Measurements from ENCODE around the gene DLG5.
A peak's percentile ranks its signal among the peaks of the same experiment; 100 is the strongest.

DLG5 gene

GRCh38 chr10:77932016-77932715 is 5.6 kb upstream of the DLG5 start:
- DNase-seq (ENCODE audit: insufficient read length, low spot score) (no peak), FAIRE-seq (no peak)

GRCh38 chr10:77927402-77928246 is 1.1 kb upstream of the DLG5 start:
- FAIRE-seq: no peak
- no peak for DNase-seq (ENCODE audit: insufficient read length, low spot score)
- TF ChIP-seq POLR2A (IDR thresholded peaks at IDR 0.05; ENCODE audit: low read depth, low read length): no peak

More at GRCh38 chr10:77932016-77932715, 5.6 kb upstream of the DLG5 start:
- TF ChIP-seq POLR2A (IDR thresholded peaks at IDR 0.05; ENCODE audit: low read depth, low read length): no peak

GRCh38 chr10:77925795-77926565 is 575 bp downstream of the DLG5 start:
- no peak for TF ChIP-seq POLR2A (IDR thresholded peaks at IDR 0.05; ENCODE audit: low read depth, low read length)
- FAIRE-seq (no peak), DNase-seq (ENCODE audit: insufficient read length, low spot score) (peak; percentile 62)

GRCh38 chr10:77925410-77925794 is 1.2 kb downstream of the DLG5 start:
- DNase-seq (ENCODE audit: insufficient read length, low spot score) (peak; percentile 54), FAIRE-seq (no peak)
- no peak for TF ChIP-seq POLR2A (IDR thresholded peaks at IDR 0.05; ENCODE audit: low read depth, low read length)

- no peak for TF ChIP-seq POLR2A (IDR thresholded peaks at IDR 0.05; ENCODE audit: low read depth, low read length)
- FAIRE-seq (no peak), DNase-seq (ENCODE audit: insufficient read length, low spot score) (no peak)
These were observed 3.9 kb downstream of the DLG5 start for GRCh38 chr10:77922566-77923179.

- TF ChIP-seq POLR2A (IDR thresholded peaks at IDR 0.05; ENCODE audit: low read depth, low read length): no peak
- DNase-seq (ENCODE audit: insufficient read length, low spot score): no peak
- FAIRE-seq: no peak
These were observed 4.5 kb downstream of the DLG5 start for GRCh38 chr10:77922055-77922454.

GRCh38 chr10:77921395-77921794 is 5.2 kb downstream of the DLG5 start:
- FAIRE-seq: no peak

GRCh38 chr10:77920495-77920894 is 6.1 kb downstream of the DLG5 start:
- FAIRE-seq (no peak), DNase-seq (ENCODE audit: insufficient read length, low spot score) (no peak)
- no peak for TF ChIP-seq POLR2A (IDR thresholded peaks at IDR 0.05; ENCODE audit: low read depth, low read length)

More at GRCh38 chr10:77921395-77921794, 5.2 kb downstream of the DLG5 start:
- TF ChIP-seq POLR2A (IDR thresholded peaks at IDR 0.05; ENCODE audit: low read depth, low read length): no peak
- no peak for DNase-seq (ENCODE audit: insufficient read length, low spot score)

- no peak for TF ChIP-seq POLR2A (IDR thresholded peaks at IDR 0.05; ENCODE audit: low read depth, low read length)
- FAIRE-seq: peak; percentile 23
- DNase-seq (ENCODE audit: insufficient read length, low spot score): peak; percentile 89
These were observed 6.8 kb downstream of the DLG5 start for GRCh38 chr10:77919713-77920108.

- DNase-seq (ENCODE audit: insufficient read length, low spot score): no peak
- no peak for TF ChIP-seq POLR2A (IDR thresholded peaks at IDR 0.05; ENCODE audit: low read depth, low read length)
- no peak for FAIRE-seq
These were observed 11.0 kb downstream of the DLG5 start for GRCh38 chr10:77915319-77916105.

GRCh38 chr10:77913090-77913489 is 13.5 kb downstream of the DLG5 start:
- DNase-seq (ENCODE audit: insufficient read length, low spot score) (no peak), FAIRE-seq (no peak)
- no peak for TF ChIP-seq POLR2A (IDR thresholded peaks at IDR 0.05; ENCODE audit: low read depth, low read length)

GRCh38 chr10:77912576-77912975 is 14.0 kb downstream of the DLG5 start:
- no peak for FAIRE-seq
- no peak for DNase-seq (ENCODE audit: insufficient read length, low spot score)
- no peak for TF ChIP-seq POLR2A (IDR thresholded peaks at IDR 0.05; ENCODE audit: low read depth, low read length)

Measured in H54 (cell line).